Measurements from ENCODE around the gene LMTK2. TPM values are rescaled to one million over a fixed set of nuclear protein-coding genes. Genes with fewer than 3 reads are reported as not detected.

The LMTK2 gene
- total RNA-seq, 5 donors from 2014 or later (not counting 1 experiment from before 2014, with no cell fraction given): 15.4 to 26.8 (median 23.4) TPM

- ChIA-PET CTCF (interaction anchor here in 1 of 2 donors (0.6 kb wide), 1 partner anchor 1515 kb away, joined by 5 read pairs; no protein-coding TSS in a partner anchor), POLR2A (no interaction called here)
- Histone ChIP-seq H3K36me3 (ENCODE audit: control insufficient read depth in 2 of 2, extremely low read depth in 1 of 2, insufficient read depth in 1 of 2, low read length in 1 of 2) (peaks cover 19 to 20% of the 10 kb centered on the region in 2 donors), H3K27ac (ENCODE audit: low read length) (no peak overlapping the region), H3K4me3 (ENCODE audit: control insufficient read depth in 1 of 2, extremely low read depth in 1 of 2, low read length in 1 of 2) (peak overlapping the region in 1 of 2 donors; percentile 10), H3K9me3 (no peaks in the 10 kb centered on the region), H3K4me1 (ENCODE audit: control insufficient read depth in 1 of 2, extremely low read depth in 1 of 2, insufficient read depth in 2 of 2, low read length in 2 of 2) (peaks cover 0 to 19% of the 10 kb centered on the region in 2 experiments), H3K27me3 (replicated peaks in 1 of 2; ENCODE audit: control insufficient read depth in 2 of 2, extremely low read depth in 1 of 2, insufficient read depth in 2 of 2, low read length in 1 of 2) (peaks cover 0 to 6% of the 10 kb centered on the region in 2 experiments)
- 14% methylated on average over 8 of the region's 49 CpGs for WGBS (ENCODE audit: insufficient coverage)
- Mint-ChIP-seq H3K36me3 (peaks cover 18% of the 10 kb centered on the region), H3K4me3 (peak overlapping the region in 2 of 3 donors; percentile 6 to 64), H3K27ac (no peak overlapping the region), H3K9me3 (no peaks in the 10 kb centered on the region), H3K4me1 (peaks cover 9 to 20% (median 12%) of the 10 kb centered on the region in 3 donors), H3K27me3 (no peaks in the 10 kb centered on the region)
- ATAC-seq (replicated peaks in 1 of 4): no peak
- peak in 2 of 35 experiments; percentile 9 to 21 for DNase-seq
Measured at GRCh38 chr7:98210513-98211220, 104.0 kb downstream of the LMTK2 start.

DNA sequence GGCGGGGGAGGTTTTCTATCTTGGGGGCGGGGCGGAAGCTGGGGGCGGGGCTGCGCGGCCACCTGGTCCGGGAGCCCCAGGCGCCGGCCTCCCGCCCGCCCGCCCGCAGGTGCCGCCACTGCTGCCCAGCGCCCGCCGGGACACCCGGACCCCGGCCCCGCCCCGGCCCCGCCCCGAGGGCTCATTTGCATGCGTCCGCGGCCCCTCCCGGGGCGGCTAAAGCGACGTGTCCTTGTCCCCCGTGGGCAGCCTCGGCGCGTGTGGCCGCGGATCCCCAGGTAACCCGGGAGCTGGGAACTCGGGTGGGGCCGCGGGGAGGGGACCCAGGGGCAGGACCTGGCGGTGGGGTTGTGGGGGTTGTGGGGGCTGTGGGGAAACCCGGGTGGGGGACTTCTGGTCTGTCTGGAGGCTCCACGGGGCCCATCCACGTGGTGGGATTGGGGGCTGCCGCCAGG, 104.6 kb downstream of the LMTK2 start, which contains the start of gene BHLHA15:
Gene BHLHA15 (plus strand): TSS at position 219 of the 455 bp plus-strand sequence. CDS start 871 bp downstream, outside the sequence.
- 2% methylated on average over 42 of the region's 45 CpGs for WGBS (ENCODE audit: insufficient coverage)
- no peaks in the 10 kb centered on the region for H3K27me3 Mint-ChIP-seq
- peaks cover 12% of the 10 kb centered on the region for H3K36me3 Mint-ChIP-seq
- H3K4me1 Mint-ChIP-seq: peaks cover 4 to 16% (median 9%) of the 10 kb centered on the region in 3 donors
- Histone ChIP-seq H3K4me1 (ENCODE audit: control insufficient read depth in 1 of 2, extremely low read depth in 1 of 2, insufficient read depth in 2 of 2, low read length in 2 of 2) (peaks cover 0 to 19% of the 10 kb centered on the region in 2 experiments), H3K36me3 (ENCODE audit: control insufficient read depth in 2 of 2, extremely low read depth in 1 of 2, insufficient read depth in 1 of 2, low read length in 1 of 2) (peaks cover 18 to 21% of the 10 kb centered on the region in 2 donors), H3K27ac (ENCODE audit: low read length) (no peak within 1 kb of the TSS), H3K9me3 (no peaks in the 10 kb centered on the region), H3K27me3 (replicated peaks in 1 of 2; ENCODE audit: control insufficient read depth in 2 of 2, extremely low read depth in 1 of 2, insufficient read depth in 2 of 2, low read length in 1 of 2) (peaks cover 0 to 6% of the 10 kb centered on the region in 2 experiments), H3K4me3 (ENCODE audit: control insufficient read depth in 1 of 2, extremely low read depth in 1 of 2, low read length in 1 of 2) (peak within 1 kb of the TSS in 1 of 2 donors; percentile 21)
- peak within 1 kb of the TSS; percentile 59 to 73 (median 69) for H3K4me3 Mint-ChIP-seq
- no peak within 1 kb of the TSS for H3K27ac Mint-ChIP-seq
- POLR2A ChIA-PET: no interaction called here
- ATAC-seq (replicated peaks in 1 of 4): peak; percentile 15 to 54 (median 38)
- CTCF ChIA-PET: interaction anchor here in 1 of 2 donors (0.6 kb wide), 1 partner anchor 1516 kb away, joined by 5 read pairs; no protein-coding TSS in a partner anchor
- H3K9me3 Mint-ChIP-seq: no peaks in the 10 kb centered on the region
- DNase-seq: peak in 6 of 35 experiments; percentile 12 to 29 (median 20)

- H3K27ac Mint-ChIP-seq: no peak overlapping the region
Measured at GRCh38 chr7:98211676-98212531, 105.2 kb downstream of the LMTK2 start.

DNA sequence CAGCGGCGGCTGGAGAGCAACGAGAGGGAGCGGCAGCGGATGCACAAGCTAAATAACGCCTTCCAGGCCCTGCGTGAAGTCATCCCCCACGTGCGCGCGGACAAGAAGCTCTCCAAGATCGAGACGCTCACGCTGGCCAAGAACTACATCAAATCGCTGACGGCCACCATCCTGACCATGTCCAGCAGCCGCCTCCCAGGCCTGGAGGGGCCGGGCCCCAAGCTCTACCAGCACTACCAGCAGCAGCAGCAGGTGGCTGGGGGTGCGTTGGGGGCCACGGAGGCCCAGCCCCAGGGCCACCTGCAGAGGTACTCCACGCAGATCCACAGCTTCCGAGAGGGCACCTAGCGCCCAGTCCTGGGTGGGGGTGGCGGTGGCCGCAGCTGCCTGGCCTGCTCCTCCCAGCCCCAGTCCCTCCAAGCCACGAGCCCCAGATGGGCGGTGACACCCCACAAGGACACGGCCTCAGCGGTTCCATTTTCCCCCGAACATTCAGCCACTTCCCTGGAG, 105.9 kb downstream of the LMTK2 start:
- Mint-ChIP-seq H3K4me1 (peaks cover 0 to 16% (median 9%) of the 10 kb centered on the region in 3 donors), H3K36me3 (peaks cover under 1% of the 10 kb centered on the region), H3K4me3 (peak overlapping the region in 1 of 3 donors; percentile 42), H3K9me3 (no peaks in the 10 kb centered on the region), H3K27me3 (no peaks in the 10 kb centered on the region), H3K27ac (no peak overlapping the region)
- ChIA-PET CTCF (no interaction called here), POLR2A (no interaction called here)
- 93% methylated on average over 30 of the region's 30 CpGs for WGBS (ENCODE audit: insufficient coverage)
- Histone ChIP-seq H3K27me3 (replicated peaks in 1 of 2; ENCODE audit: control insufficient read depth in 2 of 2, extremely low read depth in 1 of 2, insufficient read depth in 2 of 2, low read length in 1 of 2) (peaks cover 0 to 6% of the 10 kb centered on the region in 2 experiments), H3K4me1 (ENCODE audit: control insufficient read depth in 1 of 2, extremely low read depth in 1 of 2, insufficient read depth in 2 of 2, low read length in 2 of 2) (peaks cover 0 to 19% of the 10 kb centered on the region in 2 experiments), H3K36me3 (ENCODE audit: control insufficient read depth in 2 of 2, extremely low read depth in 1 of 2, insufficient read depth in 1 of 2, low read length in 1 of 2) (peaks cover 13% of the 10 kb centered on the region in 2 donors), H3K9me3 (no peaks in the 10 kb centered on the region), H3K27ac (ENCODE audit: low read length) (no peak overlapping the region), H3K4me3 (ENCODE audit: control insufficient read depth in 1 of 2, extremely low read depth in 1 of 2, low read length in 1 of 2) (no peak overlapping the region)
- peak in 1 of 4 experiments; percentile 14 for ATAC-seq (replicated peaks in 1 of 4)
- DNase-seq: no peak

More at GRCh38 chr7:98211676-98212531, 105.2 kb downstream of the LMTK2 start:
- H3K4me3 ChIP-seq (ENCODE audit: control insufficient read depth in 1 of 2, extremely low read depth in 1 of 2, low read length in 1 of 2): peak overlapping the region in 1 of 2 donors; percentile 21
- ATAC-seq (replicated peaks in 1 of 4) (peak in 1 of 4 experiments; percentile 4), DNase-seq (peak in 2 of 35 experiments; percentile 8 to 19)
- H3K36me3 Mint-ChIP-seq: peaks cover 7% of the 10 kb centered on the region
- H3K27me3 Mint-ChIP-seq: no peaks in the 10 kb centered on the region
- no peak overlapping the region for H3K27ac ChIP-seq (ENCODE audit: low read length)
- peaks cover 14 to 18% of the 10 kb centered on the region in 2 donors for H3K36me3 ChIP-seq (ENCODE audit: control insufficient read depth in 2 of 2, extremely low read depth in 1 of 2, insufficient read depth in 1 of 2, low read length in 1 of 2)
- H3K9me3 Mint-ChIP-seq: no peaks in the 10 kb centered on the region
- H3K27me3 ChIP-seq (replicated peaks in 1 of 2; ENCODE audit: control insufficient read depth in 2 of 2, extremely low read depth in 1 of 2, insufficient read depth in 2 of 2, low read length in 1 of 2): peaks cover 0 to 6% of the 10 kb centered on the region in 2 experiments
- POLR2A ChIA-PET: no interaction called here
- peak overlapping the region; percentile 59 to 73 (median 69) for H3K4me3 Mint-ChIP-seq
- H3K4me1 Mint-ChIP-seq: peaks cover 4 to 16% (median 9%) of the 10 kb centered on the region in 3 donors
- peaks cover 0 to 19% of the 10 kb centered on the region in 2 experiments for H3K4me1 ChIP-seq (ENCODE audit: control insufficient read depth in 1 of 2, extremely low read depth in 1 of 2, insufficient read depth in 2 of 2, low read length in 2 of 2)
- WGBS (ENCODE audit: insufficient coverage): 90% methylated on average over 44 of the region's 49 CpGs
- CTCF ChIA-PET: no interaction called here
- H3K9me3 ChIP-seq: no peaks in the 10 kb centered on the region

- 50% methylated on average over 4 of the region's 8 CpGs for WGBS (ENCODE audit: insufficient coverage)
- no peaks in the 10 kb centered on the region for H3K36me3 Mint-ChIP-seq
- ATAC-seq (replicated peaks in 1 of 4): no peak
- Histone ChIP-seq H3K9me3 (no peaks in the 10 kb centered on the region), H3K27ac (ENCODE audit: low read length) (no peak overlapping the region), H3K4me1 (ENCODE audit: control insufficient read depth in 1 of 2, extremely low read depth in 1 of 2, insufficient read depth in 2 of 2, low read length in 2 of 2) (peaks cover 0 to 22% of the 10 kb centered on the region in 2 experiments), H3K4me3 (ENCODE audit: control insufficient read depth in 1 of 2, extremely low read depth in 1 of 2, low read length in 1 of 2) (no peak overlapping the region), H3K27me3 (replicated peaks in 1 of 2; ENCODE audit: control insufficient read depth in 2 of 2, extremely low read depth in 1 of 2, insufficient read depth in 2 of 2, low read length in 1 of 2) (peaks cover 0 to 6% of the 10 kb centered on the region in 2 experiments), H3K36me3 (ENCODE audit: control insufficient read depth in 2 of 2, extremely low read depth in 1 of 2, insufficient read depth in 1 of 2, low read length in 1 of 2) (peaks cover 13 to 19% of the 10 kb centered on the region in 2 donors)
- no peak for DNase-seq
- ChIA-PET CTCF (no interaction called here), POLR2A (no interaction called here)
- no peaks in the 10 kb centered on the region for H3K27me3 Mint-ChIP-seq
- peaks cover 4 to 19% (median 13%) of the 10 kb centered on the region in 3 donors for H3K4me1 Mint-ChIP-seq
- no peak overlapping the region for H3K27ac Mint-ChIP-seq
- peak overlapping the region in 2 of 3 donors; percentile 17 to 42 for H3K4me3 Mint-ChIP-seq
- no peaks in the 10 kb centered on the region for H3K9me3 Mint-ChIP-seq
Measured at GRCh38 chr7:98213296-98213887, 106.7 kb downstream of the LMTK2 start.

All from T-cell (primary cell).